Sigmoid colon (tissue), 4 donors: ENCODE results near the gene NUDT16.

Source experiments
- EP300 ChIP-seq, 4 donors: sonication (generic); formaldehyde crosslinking; IDR thresholded peaks; one replicate each; pipeline ENCODE4 v1.6.1; 2017; ENCODE audit warnings: antibody characterized with exemption in 4 of 4
- POLR2A ChIP-seq, 2 donors: fragments of 450-650 bp; IDR thresholded peaks; one replicate each; pipeline ENCODE4 v1.6.1; 2016; ENCODE audit warnings: antibody characterized with exemption in 2 of 2, mild to moderate bottlenecking in 2 of 2, moderate library complexity in 2 of 2
- TF ChIP-seq, protein P1 (sequence below), 4 experiments: fragments of 450-650 bp in 3 of 4; fragments of 200-600 bp in 1 of 4; IDR thresholded peaks; one replicate each; pipeline ENCODE4 v1.5.1; 2016 to 2019; ENCODE audit warnings: antibody characterized with exemption in 4 of 4, mild to moderate bottlenecking in 3 of 4, moderate library complexity in 2 of 4

GRCh38 chr3:131387796-131388489, 6.4 kb downstream of the NUDT16 start:
- TF ChIP-seq POLR2A (IDR thresholded peaks at IDR 0.05) (no peak), EP300 (IDR thresholded peaks at IDR 0.05) (no peak)
- TF ChIP-seq, protein P1, sequence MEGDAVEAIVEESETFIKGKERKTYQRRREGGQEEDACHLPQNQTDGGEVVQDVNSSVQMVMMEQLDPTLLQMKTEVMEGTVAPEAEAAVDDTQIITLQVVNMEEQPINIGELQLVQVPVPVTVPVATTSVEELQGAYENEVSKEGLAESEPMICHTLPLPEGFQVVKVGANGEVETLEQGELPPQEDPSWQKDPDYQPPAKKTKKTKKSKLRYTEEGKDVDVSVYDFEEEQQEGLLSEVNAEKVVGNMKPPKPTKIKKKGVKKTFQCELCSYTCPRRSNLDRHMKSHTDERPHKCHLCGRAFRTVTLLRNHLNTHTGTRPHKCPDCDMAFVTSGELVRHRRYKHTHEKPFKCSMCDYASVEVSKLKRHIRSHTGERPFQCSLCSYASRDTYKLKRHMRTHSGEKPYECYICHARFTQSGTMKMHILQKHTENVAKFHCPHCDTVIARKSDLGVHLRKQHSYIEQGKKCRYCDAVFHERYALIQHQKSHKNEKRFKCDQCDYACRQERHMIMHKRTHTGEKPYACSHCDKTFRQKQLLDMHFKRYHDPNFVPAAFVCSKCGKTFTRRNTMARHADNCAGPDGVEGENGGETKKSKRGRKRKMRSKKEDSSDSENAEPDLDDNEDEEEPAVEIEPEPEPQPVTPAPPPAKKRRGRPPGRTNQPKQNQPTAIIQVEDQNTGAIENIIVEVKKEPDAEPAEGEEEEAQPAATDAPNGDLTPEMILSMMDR (IDR thresholded peaks at IDR 0.05), result no peak
